22Rv1 (cell line): ENCODE results near the gene MIOS.
"Not testable (repeated sequence)": the region's sequence is repeated elsewhere in the genome, so short reads cannot be mapped to it uniquely, and the experiment has no call there.

Experiments
- H3K27ac ChIP-seq: fragments of 450-650 bp; 2 replicates; pipeline ENCODE4 v1.5.1; 2017
- ZFX ChIP-seq: fragments of 450-650 bp; IDR thresholded peaks from 2 replicates; pipeline ENCODE4 v1.6.1; 2017; ENCODE audit warnings: antibody characterized with exemption, borderline replicate concordance
- TF ChIP-seq, protein P1 (sequence below): fragments of 450-650 bp; IDR thresholded peaks from 2 replicates; pipeline ENCODE4 v1.5.1; 2017; ENCODE audit warnings: mild to moderate bottlenecking

MIOS gene

DNA sequence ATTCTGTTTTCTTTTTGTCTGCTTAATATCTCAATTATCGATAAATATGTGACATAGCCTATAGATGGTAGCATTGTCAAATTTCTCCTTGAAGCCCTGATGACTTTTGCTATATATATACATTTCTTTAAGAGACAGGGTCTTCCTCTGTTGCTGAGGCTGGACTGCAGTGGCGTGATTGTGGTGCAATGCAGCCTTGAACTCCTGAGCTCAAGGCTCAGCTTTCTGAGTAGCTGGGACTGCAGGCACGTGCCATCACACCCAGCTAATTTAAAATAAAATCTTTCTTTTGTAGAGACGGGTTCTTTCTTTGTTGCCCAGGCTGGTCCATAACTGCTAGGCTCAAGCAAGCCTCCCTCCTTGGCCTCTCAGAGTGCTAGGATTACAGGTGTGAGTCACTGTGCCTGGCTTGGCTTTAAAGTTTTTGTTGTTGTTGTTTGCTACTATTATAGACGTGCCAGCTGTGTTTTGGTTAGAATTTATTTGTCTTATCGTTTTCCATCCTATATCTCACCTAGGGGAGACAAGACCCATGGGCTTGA is 80.9 kb downstream of the MIOS start:
- no peak overlapping the region for H3K27ac ChIP-seq
- no peak for TF ChIP-seq ZFX
- TF ChIP-seq, protein P1, sequence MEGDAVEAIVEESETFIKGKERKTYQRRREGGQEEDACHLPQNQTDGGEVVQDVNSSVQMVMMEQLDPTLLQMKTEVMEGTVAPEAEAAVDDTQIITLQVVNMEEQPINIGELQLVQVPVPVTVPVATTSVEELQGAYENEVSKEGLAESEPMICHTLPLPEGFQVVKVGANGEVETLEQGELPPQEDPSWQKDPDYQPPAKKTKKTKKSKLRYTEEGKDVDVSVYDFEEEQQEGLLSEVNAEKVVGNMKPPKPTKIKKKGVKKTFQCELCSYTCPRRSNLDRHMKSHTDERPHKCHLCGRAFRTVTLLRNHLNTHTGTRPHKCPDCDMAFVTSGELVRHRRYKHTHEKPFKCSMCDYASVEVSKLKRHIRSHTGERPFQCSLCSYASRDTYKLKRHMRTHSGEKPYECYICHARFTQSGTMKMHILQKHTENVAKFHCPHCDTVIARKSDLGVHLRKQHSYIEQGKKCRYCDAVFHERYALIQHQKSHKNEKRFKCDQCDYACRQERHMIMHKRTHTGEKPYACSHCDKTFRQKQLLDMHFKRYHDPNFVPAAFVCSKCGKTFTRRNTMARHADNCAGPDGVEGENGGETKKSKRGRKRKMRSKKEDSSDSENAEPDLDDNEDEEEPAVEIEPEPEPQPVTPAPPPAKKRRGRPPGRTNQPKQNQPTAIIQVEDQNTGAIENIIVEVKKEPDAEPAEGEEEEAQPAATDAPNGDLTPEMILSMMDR: no peak

DNA sequence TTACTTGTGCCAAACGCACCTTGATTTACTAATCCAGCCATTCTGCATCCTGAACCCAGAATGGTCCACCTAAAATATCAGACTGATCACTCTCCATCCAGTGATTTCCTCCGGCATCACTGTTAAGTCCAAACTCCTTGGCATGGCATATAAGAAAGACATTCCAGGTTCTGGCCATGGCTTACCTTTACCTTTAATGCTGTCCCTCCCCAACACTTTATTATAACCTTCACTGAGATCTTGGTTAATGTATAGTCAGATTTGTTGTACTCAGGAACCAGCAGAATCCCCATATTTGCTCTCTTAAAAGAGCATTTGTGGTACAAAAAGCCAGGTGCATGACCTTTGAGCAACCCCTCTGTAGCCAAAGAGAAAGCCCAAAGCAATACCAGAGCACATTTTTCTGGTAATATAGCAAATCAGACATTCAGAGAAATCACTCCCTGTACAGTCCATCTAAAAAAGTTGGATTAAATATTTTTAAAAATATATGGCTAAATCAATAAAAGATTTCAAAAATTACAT is 84.1 kb downstream of the MIOS start:
- H3K27ac ChIP-seq: no peak overlapping the region
- TF ChIP-seq, protein P1: no peak
- no peak for TF ChIP-seq ZFX

DNA sequence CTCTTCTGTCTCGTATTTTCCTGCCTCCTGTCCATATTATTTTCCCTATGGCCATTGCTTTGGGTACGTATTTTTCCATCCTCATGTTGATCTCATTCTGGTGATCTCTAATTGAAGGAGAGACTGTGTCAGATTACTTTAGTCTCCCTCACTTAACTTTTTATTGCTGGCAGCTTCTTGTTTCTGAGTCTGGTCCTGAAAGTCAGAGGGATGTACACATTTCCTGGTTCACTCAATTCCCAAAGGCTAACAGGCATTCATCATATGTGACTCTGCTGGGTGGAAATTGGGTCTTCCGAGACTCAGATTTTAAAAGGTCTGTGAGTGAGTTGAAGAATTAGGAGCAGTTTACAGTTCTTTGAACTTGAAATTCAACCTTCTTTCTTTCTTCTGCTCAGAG is 84.8 kb downstream of the MIOS start:
- H3K27ac ChIP-seq: no peak overlapping the region
- TF ChIP-seq, protein P1: no peak
- no peak for TF ChIP-seq ZFX

DNA sequence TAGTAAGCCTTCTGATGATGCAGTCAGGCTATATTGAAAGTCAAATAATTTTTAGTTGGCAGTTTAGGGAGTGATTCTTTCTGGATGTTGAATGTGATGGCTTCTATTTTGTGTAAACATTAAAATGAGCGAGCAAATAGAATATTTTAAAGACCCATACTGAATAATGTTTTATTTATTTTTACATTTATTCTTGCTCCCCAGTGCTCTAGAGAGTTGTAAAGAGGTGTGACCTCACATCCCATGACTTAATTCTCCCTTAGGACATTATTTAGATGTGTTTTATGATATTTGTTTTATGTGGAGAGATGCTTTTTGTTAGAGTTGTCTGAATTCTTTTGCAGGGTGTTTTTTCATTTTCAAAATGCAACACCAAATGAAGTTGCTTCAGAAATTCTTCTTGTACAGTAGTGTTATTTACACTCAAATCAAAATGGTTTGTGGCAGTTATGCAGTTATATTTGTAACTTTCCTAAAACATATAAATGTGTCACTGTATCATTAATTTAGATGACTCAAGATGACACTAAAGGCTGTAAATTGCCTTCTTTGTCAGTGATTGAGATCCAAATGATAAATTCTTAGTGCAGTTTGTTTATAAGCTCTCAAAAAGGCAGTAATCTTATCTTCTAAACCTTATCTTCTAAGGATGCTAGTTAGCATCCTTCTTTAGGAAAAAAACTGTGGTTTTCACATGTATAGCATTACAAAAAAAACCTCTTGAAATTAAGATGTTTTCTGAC is 86.3 kb downstream of the MIOS start:
- TF ChIP-seq, protein P1: no peak
- no peak for TF ChIP-seq ZFX
- H3K27ac ChIP-seq: no peak overlapping the region

DNA sequence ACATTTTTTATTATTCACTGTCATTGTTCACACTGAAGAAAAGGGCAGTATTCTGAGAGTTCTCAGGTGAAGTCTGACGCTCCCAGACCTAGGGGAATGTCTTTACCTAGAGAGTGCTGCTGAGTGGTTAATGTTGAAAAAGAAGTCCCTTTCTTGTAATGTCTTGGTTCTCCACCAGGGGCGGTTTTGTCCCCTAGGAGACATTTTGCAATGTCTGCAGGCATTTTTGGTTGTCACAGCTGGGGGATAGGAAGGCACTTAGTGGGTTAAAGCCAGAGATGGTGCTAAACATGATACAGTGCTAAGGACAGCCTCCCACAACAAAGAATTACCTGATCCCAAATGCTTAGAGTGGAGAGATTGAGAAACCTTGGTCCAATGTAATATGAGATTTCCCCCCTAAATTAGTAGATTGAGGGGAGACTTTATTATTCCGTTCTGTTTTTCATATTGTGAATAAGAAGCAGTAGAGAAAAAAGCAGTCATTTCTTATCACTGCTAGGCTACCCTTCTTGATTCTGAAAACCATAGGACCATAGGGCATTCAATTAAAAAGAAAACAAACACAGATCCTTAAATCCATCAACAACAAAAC is 87.0 kb downstream of the MIOS start:
- TF ChIP-seq ZFX: no peak
- TF ChIP-seq, protein P1: peak; percentile 84

DNA sequence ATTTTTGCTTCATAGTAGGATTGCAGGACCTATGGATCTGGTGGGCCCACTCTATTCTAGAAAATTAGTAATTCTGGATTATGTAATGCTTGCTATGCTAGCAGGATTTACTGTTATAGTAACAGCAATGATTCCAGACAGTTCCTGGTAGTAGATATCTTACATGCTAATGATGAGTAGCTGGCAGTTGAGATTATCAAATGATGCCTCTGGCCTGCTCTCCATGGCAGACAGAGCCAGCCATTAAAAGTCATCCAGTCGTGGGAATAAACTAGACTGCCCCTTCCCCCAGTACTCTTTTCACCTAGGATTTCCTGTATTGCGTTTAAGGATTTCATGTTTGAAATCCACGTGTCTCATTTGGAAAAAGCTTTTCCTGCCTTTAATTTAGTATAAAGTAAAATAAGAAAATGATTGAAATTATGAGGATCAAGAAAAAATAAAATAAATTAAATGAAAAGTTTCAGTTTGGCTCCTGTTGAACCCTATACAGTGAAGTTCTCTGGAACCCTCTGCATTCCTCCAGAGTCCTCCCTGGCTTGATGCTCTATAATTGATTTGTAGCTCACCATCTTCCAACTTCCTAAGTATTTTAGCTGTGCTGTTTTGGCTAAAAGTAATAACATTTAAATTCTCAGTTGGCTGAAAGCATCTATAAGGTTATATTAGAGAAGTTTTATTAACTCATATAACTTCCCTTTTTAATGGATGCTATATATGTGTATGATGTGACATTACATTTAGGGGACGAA is 88.5 kb downstream of the MIOS start:
- TF ChIP-seq, protein P1: no peak
- TF ChIP-seq ZFX: no peak
- no peak overlapping the region for H3K27ac ChIP-seq

More for the DNA sequence above, 87.0 kb downstream of the MIOS start:
- no peak overlapping the region for H3K27ac ChIP-seq

DNA sequence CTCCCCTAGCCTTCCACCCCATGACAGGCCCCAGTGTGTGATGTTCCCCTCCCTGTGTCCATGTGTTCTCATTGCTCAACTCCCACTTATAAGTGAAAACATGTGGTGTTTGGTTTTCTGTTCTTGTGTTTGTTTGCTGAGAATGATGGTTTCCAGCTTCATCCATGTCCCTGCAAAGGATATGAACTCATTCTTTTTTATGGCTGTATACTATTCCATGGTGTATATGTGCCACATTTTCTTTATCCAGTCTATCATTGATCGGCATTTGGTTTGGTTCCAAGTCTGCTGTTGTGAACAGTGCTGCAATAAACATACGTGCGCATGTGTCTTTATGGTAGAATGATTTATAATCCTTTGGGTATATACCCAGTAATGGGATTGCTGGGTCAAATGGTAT is 89.8 kb downstream of the MIOS start:
- H3K27ac ChIP-seq: not testable (repeated sequence)
